H1 (cell line): ENCODE data around the gene SAXO1. TPM values are rescaled to one million over a fixed set of nuclear protein-coding genes. Genes with fewer than 3 reads are reported as not detected.

ENCODE experiments used
- CTCF ChIA-PET: fragments of 300-600 bp; sonication (Branson Sonifier 250); formaldehyde crosslinking; loops from one replicate; lab custom pipeline; 2021; ENCODE audit not compliant: partially characterized antibody; lab: Charles Lee
- POLR2A ChIA-PET: fragments of 300-600 bp; sonication (Branson Sonifier 250); formaldehyde crosslinking; loops from one replicate; lab custom pipeline; 2021; ENCODE audit warnings: inconsistent platforms; ENCODE audit not compliant: partially characterized antibody; lab: Charles Lee
- DNase-seq, 2 experiments: peaks; one replicate each; pipeline versions ENCODE4 v3.0.0 to v3.0.0-alpha.2; 2010 to 2022; ENCODE audit warnings: low spot score in 2 of 2, low read depth in 1 of 2, mixed read lengths in 1 of 2
- FAIRE-seq: peaks from 2 replicates; lab custom pipeline; 2011; peaks lifted over from hg19 to GRCh38; lab: Jason Lieb, UNC
- H2AFZ ChIP-seq: 2 replicates; pipeline ENCODE4 v1.8.1; 2012; ENCODE audit warnings: low read length, inconsistent platforms
- H2AK5ac ChIP-seq: 2 replicates; pipeline ENCODE4 v1.6.1; 2013; ENCODE audit warnings: low read depth, low read length
- H2BK120ac ChIP-seq: replicated peaks from 2 replicates; pipeline ENCODE3; 2013; ENCODE audit warnings: low read depth, low read length, inconsistent platforms
- H2BK12ac ChIP-seq: 2 replicates; pipeline ENCODE4 v1.6.1; 2013; ENCODE audit warnings: low read depth, low read length
- H2BK15ac ChIP-seq: 2 replicates; pipeline ENCODE4 v1.6.1; 2013; ENCODE audit warnings: low read length
- H2BK20ac ChIP-seq: 2 replicates; pipeline ENCODE4 v1.6.1; 2013; ENCODE audit warnings: low read length
- H2BK5ac ChIP-seq: 2 replicates; pipeline ENCODE4 v1.6.1; 2013; ENCODE audit warnings: low read depth, low read length
- H3K14ac ChIP-seq: 2 replicates; pipeline ENCODE4 v1.6.1; 2013; ENCODE audit warnings: inconsistent platforms; ENCODE audit not compliant: insufficient read length
- H3K18ac ChIP-seq: 2 replicates; pipeline ENCODE4 v1.6.1; 2013; ENCODE audit warnings: low read length; ENCODE audit errors: extremely low read depth
- H3K23ac ChIP-seq: 2 replicates; pipeline ENCODE4 v1.6.1; 2013; ENCODE audit warnings: inconsistent platforms; ENCODE audit not compliant: insufficient read length
- H3K23me2 ChIP-seq: 2 replicates; pipeline ENCODE4 v1.6.1; 2013; ENCODE audit warnings: low read depth, low read length
- H3K27ac ChIP-seq: 2 replicates; pipeline ENCODE4 v1.6.1; 2011; ENCODE audit warnings: low read depth, low read length, inconsistent platforms
- H3K27me3 ChIP-seq, 4 experiments: replicated peaks in 1 of 4; 1 replicate in 1 of 4; 2 replicates in 3 of 4; pipeline versions ENCODE4 v1.6.1 to v1.8.1; 2011 to 2013; ENCODE audit warnings: low read length in 3 of 4, mild to moderate bottlenecking in 3 of 4, inconsistent platforms in 2 of 4, mixed read lengths in 2 of 4, moderate library complexity in 1 of 4; ENCODE audit not compliant: control insufficient read depth in 3 of 4, insufficient read depth in 3 of 4; ENCODE audit errors: extremely low read depth in 1 of 4
- H3K36me3 ChIP-seq, 4 experiments: 2 replicates each; pipeline versions ENCODE4 v1.6.1 to v1.8.1; 2011 to 2013; ENCODE audit warnings: mild to moderate bottlenecking in 4 of 4, low read length in 3 of 4, moderate library complexity in 2 of 4, control low read depth in 1 of 4, inconsistent platforms in 1 of 4; ENCODE audit not compliant: insufficient read depth in 4 of 4, control insufficient read depth in 2 of 4
- H3K4ac ChIP-seq: replicated peaks from 2 replicates; pipeline ENCODE3; 2013; ENCODE audit warnings: low read length, low read depth, mixed read lengths, inconsistent platforms; ENCODE audit not compliant: insufficient read length
- H3K4me1 ChIP-seq, 4 experiments: replicated peaks in 1 of 4; 1 replicate in 1 of 4; 2 replicates in 3 of 4; pipeline versions ENCODE4 v1.6.1 to v1.8.1; 2011 to 2013; ENCODE audit warnings: low read length in 3 of 4, inconsistent platforms in 2 of 4, mixed read lengths in 1 of 4; ENCODE audit not compliant: insufficient read depth in 4 of 4, control insufficient read depth in 3 of 4
- H3K4me2 ChIP-seq, 2 experiments: 2 replicates each; pipeline versions ENCODE4 v1.6.1 to v1.8.1; 2011 to 2013; ENCODE audit warnings: low read depth in 2 of 2, low read length in 2 of 2, control low read depth in 1 of 2, inconsistent platforms in 1 of 2, mild to moderate bottlenecking in 1 of 2; ENCODE audit not compliant: insufficient read depth in 1 of 2
- H3K4me3 ChIP-seq, 4 experiments: fragments of 200-600, 300-600 bp in 1 of 4; sonication (generic), shearing (Covaris generic), sonication (Bioruptor Twin) in 1 of 4; 2 replicates each; pipeline versions ENCODE4 v1.5.1 to v1.8.1; 2011 to 2016; ENCODE audit warnings: low read length in 4 of 4, low read depth in 3 of 4, control low read depth in 2 of 4, inconsistent platforms in 2 of 4, mild to moderate bottlenecking in 2 of 4, mixed read lengths in 1 of 4, moderate library complexity in 1 of 4; ENCODE audit not compliant: insufficient read depth in 2 of 4; ENCODE audit errors: extremely low read depth in 1 of 4
- H3K56ac ChIP-seq: replicated peaks from 2 replicates; pipeline ENCODE3; 2013; ENCODE audit warnings: low read depth, mild to moderate bottlenecking, mixed read lengths, low read length, inconsistent platforms; ENCODE audit not compliant: insufficient read length
- H3K79me1 ChIP-seq: 2 replicates; pipeline ENCODE4 v1.6.1; 2013; ENCODE audit warnings: low read depth, low read length, control low read depth
- H3K79me2 ChIP-seq, 2 experiments: 2 replicates each; pipeline versions ENCODE4 v1.6.1 to v1.8.1; 2012 to 2013; ENCODE audit warnings: low read length in 2 of 2, mild to moderate bottlenecking in 2 of 2, inconsistent platforms in 1 of 2; ENCODE audit not compliant: insufficient read depth in 2 of 2, control insufficient read depth in 1 of 2
- H3K9ac ChIP-seq, 4 experiments: replicated peaks in 1 of 4; 1 replicate in 1 of 4; 2 replicates in 3 of 4; pipeline versions ENCODE4 v1.6.1 to v1.8.1; 2011 to 2013; ENCODE audit warnings: low read depth in 3 of 4, low read length in 3 of 4, control low read depth in 2 of 4, mild to moderate bottlenecking in 2 of 4, moderate library complexity in 2 of 4, inconsistent platforms in 1 of 4; ENCODE audit errors: extremely low read depth in 1 of 4
- H3K9me3 ChIP-seq, 2 experiments: 2 replicates each; pipeline versions ENCODE4 v1.6.1 to v1.8.1; 2012 to 2013; ENCODE audit warnings: mild to moderate bottlenecking in 2 of 2, moderate library complexity in 2 of 2, control low read depth in 1 of 2, inconsistent platforms in 1 of 2, low read depth in 1 of 2, low read length in 1 of 2, mixed read lengths in 1 of 2; ENCODE audit not compliant: insufficient read depth in 2 of 2
- H4K20me1 ChIP-seq, 2 experiments: replicated peaks in 1 of 2; 2 replicates each; pipeline versions ENCODE3 to v1.8.1; 2011 to 2013; ENCODE audit warnings: inconsistent platforms in 2 of 2, low read length in 2 of 2, mild to moderate bottlenecking in 1 of 2; ENCODE audit not compliant: insufficient read depth in 2 of 2, control insufficient read depth in 1 of 2
- H4K5ac ChIP-seq: 2 replicates; pipeline ENCODE4 v1.6.1; 2013; ENCODE audit warnings: low read length, low read depth, mixed read lengths, inconsistent platforms; ENCODE audit not compliant: insufficient read length
- H4K8ac ChIP-seq: 2 replicates; pipeline ENCODE4 v1.8.0; 2013; ENCODE audit warnings: mild to moderate bottlenecking, moderate library complexity, low read length, inconsistent platforms; ENCODE audit not compliant: insufficient read depth; ENCODE audit errors: extremely low read depth
- H4K91ac ChIP-seq: replicated peaks from 2 replicates; pipeline ENCODE3; 2013; ENCODE audit warnings: low read length, mixed read lengths, inconsistent platforms; ENCODE audit not compliant: insufficient read length
- BCL11A ChIP-seq, 2 experiments: IDR thresholded peaks; one replicate each; pipeline ENCODE4 v1.6.1; 2011; ENCODE audit warnings: low read depth in 2 of 2, low read length in 2 of 2, mild to moderate bottlenecking in 2 of 2
- CTBP2 ChIP-seq: IDR thresholded peaks from 2 replicates; pipeline ENCODE4 v1.7.0; 2011; ENCODE audit warnings: borderline replicate concordance, mild to moderate bottlenecking, moderate library complexity, mixed read lengths, low read length; ENCODE audit not compliant: insufficient read depth, insufficient read length
- WGBS, 2 experiments: shearing (Covaris generic) in 1 of 2; methylation state at CpG; one replicate each; pipeline versions ENCODE4 v1.1.6 to v1.1.7; 2013 to 2015; ENCODE audit warnings: low lambda C conversion rate in 2 of 2, mixed read lengths in 2 of 2, inconsistent platforms in 1 of 2, low coverage in 1 of 2, missing lambda C conversion rate in 1 of 2; ENCODE audit not compliant: insufficient replicate concordance in 2 of 2, insufficient coverage in 1 of 2, insufficient read length in 1 of 2; ENCODE audit errors: extremely low coverage in 1 of 2, missing lambda C conversion rate in 1 of 2; 5-methylcytosine and 5-hydroxymethylcytosine counted together
- polyA plus RNA-seq, 7 experiments: library from polyadenylated mRNA; depleted of rRNA in 3 of 7; stranded (reverse) in 5 of 7; unstranded in 2 of 7; fragments of >200 nt in 5 of 7; fragments of 200-250 nt in 2 of 7; gene quantifications; 1 replicate in 5 of 7; 2 replicates in 1 of 7; 4 replicates in 1 of 7; pipeline versions ENCODE4 v1.2.1 to v1.2.3, GENCODE V29; 2011 to 2013; ENCODE audit warnings: missing spikeins in 2 of 7, mixed read lengths in 2 of 7
- total RNA-seq: library from RNA; stranded (reverse); fragmentation: NEBNext Ultra II Directional; extraction: Animal tissue kit (Norgen Biotek cat#: 25700); gene quantifications from 2 replicates; pipeline ENCODE4 v1.2.1, GENCODE V29; 2021

SAXO1 gene
- total and polyA plus RNA-seq, 2 of the 8 experiments (the other 6 are each of a cell fraction or from before 2014, with no cell fraction given), result 0.11 to 0.20 TPM

- Histone ChIP-seq H2BK120ac (no peak overlapping the region), H4K8ac (no peak overlapping the region), H3K4me1 (peaks cover 0 to 4% (median under 1%) of the 10 kb centered on the region in 4 experiments; a peak in 1 of 7 replicates), H4K20me1 (no peaks in the 10 kb centered on the region), H2BK20ac (no peak overlapping the region), H2AFZ (no peak overlapping the region), H3K18ac (no peak overlapping the region), H3K9ac (no peak overlapping the region), H4K5ac (no peak overlapping the region), H2BK15ac (no peak overlapping the region), H2BK5ac (no peak overlapping the region), H3K79me1 (no peaks in the 10 kb centered on the region), H3K4me2 (no peak overlapping the region), H2BK12ac (no peak overlapping the region), H3K23me2 (no peaks in the 10 kb centered on the region), H3K4ac (no peak overlapping the region), H3K23ac (no peak overlapping the region), H3K56ac (no peak overlapping the region), H3K9me3 (no peaks in the 10 kb centered on the region), H4K91ac (no peak overlapping the region)
- POLR2A ChIA-PET, result no interaction called here
- CTCF ChIA-PET, result interaction anchor here (0.8 kb wide), 1 partner anchor 58 kb away, joined by 3 read pairs; no protein-coding TSS in a partner anchor
- WGBS, 2 experiments, result 91% methylated on average over 4 of the region's 4 CpGs; no CpG with 5 or more reads in 1 of the 2 experiments
- FAIRE-seq, result no peak
- TF ChIP-seq BCL11A (IDR thresholded peaks at IDR 0.05; ENCODE audit: low read depth in 2 of 2, low read length in 2 of 2), result no peak
- TF ChIP-seq CTBP2, result no peak
- TF ChIP-seq, all 59 proteins: peak for 0
- no peak overlapping the region for H2AK5ac ChIP-seq
- no peaks in the 10 kb centered on the region for H3K36me3 ChIP-seq
- no peaks in the 10 kb centered on the region for H3K27me3 ChIP-seq
- H3K27ac ChIP-seq, result no peak overlapping the region
- no peaks in the 10 kb centered on the region for H3K79me2 ChIP-seq
- H3K4me3 ChIP-seq, result no peak overlapping the region
- H3K14ac ChIP-seq, result no peak overlapping the region
- DNase-seq, result no peak
Measured at GRCh38 chr9:18976221-18976708, 56.7 kb downstream of the SAXO1 start.
